ENCODE data around the gene KRT222.

The KRT222 gene

DNA sequence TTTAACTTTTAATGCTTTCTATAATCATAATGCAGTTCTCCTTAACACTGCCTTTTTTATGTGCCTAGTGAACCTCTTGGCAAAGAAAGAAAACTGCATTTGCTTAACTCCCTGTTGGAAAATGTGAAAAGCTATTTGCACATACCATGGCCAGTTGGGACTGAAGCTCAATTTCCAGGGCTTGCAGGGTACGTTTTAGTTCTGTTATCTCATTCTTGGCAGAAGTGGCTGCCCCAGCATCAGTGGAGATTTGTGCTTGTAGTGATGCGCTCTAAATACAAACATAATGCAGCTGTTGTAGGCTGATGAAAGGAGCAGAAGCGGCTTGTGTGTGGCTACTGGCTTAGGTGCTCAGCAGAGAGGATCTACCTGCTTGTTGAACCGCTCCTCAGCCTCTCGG, 34.9 kb upstream of the KRT222 start:
- TF ChIP-seq, protein P1, sequence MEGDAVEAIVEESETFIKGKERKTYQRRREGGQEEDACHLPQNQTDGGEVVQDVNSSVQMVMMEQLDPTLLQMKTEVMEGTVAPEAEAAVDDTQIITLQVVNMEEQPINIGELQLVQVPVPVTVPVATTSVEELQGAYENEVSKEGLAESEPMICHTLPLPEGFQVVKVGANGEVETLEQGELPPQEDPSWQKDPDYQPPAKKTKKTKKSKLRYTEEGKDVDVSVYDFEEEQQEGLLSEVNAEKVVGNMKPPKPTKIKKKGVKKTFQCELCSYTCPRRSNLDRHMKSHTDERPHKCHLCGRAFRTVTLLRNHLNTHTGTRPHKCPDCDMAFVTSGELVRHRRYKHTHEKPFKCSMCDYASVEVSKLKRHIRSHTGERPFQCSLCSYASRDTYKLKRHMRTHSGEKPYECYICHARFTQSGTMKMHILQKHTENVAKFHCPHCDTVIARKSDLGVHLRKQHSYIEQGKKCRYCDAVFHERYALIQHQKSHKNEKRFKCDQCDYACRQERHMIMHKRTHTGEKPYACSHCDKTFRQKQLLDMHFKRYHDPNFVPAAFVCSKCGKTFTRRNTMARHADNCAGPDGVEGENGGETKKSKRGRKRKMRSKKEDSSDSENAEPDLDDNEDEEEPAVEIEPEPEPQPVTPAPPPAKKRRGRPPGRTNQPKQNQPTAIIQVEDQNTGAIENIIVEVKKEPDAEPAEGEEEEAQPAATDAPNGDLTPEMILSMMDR (IDR thresholded peaks at IDR 0.05; ENCODE audit: low read depth, low read length): no peak
- in situ Hi-C loops (cut with HindIII; ENCODE audit: low sequenced_read_pairs): no loop called here
- no peak overlapping the region for H3K4me3 ChIP-seq (ENCODE audit: low read depth, low read length)
- no peak for DNase-seq (ENCODE audit: low read depth, low spot score)

DNA sequence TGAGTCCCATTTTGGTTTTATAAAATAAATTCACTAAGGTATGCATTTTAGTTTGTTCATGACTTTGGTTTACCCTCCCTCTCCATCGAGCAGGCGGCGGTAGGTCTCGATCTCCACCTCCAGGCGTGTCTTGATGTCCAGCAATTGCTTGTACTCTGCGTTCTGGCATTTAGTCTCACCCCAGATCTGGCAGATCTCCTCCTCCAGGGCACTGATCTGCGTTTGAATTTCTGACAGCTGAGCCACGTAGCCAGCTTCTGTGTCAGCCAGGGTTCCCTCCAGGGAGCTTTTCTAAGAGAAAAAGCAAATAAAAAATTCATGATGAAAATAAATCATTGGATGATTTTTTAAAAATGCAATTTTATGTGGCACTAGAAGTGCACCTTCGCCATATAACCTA, 34.4 kb upstream of the KRT222 start:
- in situ Hi-C loops (cut with HindIII; ENCODE audit: low sequenced_read_pairs): no loop called here
- TF ChIP-seq, protein P1 (IDR thresholded peaks at IDR 0.05; ENCODE audit: low read depth, low read length): no peak
- no peak overlapping the region for H3K4me3 ChIP-seq (ENCODE audit: low read depth, low read length)
- DNase-seq (ENCODE audit: low read depth, low spot score): no peak

DNA sequence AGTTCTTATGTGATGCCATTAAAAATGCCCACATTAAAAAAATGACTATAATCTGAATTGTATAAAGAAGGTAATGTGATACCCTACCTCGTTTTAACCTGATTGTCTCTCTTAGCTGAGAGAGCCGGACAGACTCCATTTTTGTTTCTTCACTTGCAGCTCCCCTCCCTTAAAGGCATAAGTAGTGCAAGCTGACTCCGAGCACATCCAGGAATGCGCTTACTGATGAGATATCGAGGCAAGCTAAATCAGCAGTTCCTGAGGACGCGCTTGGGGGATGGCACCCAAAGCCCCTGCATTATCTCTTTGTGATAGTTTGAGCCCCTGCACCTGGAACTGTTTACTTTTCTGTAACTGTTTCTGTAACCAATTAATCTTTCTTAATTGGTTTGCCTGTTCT, 32.3 kb upstream of the KRT222 start:
- TF ChIP-seq, protein P1 (IDR thresholded peaks at IDR 0.05; ENCODE audit: low read depth, low read length): no peak
- DNase-seq (ENCODE audit: low read depth, low spot score): no peak
- in situ Hi-C loops (cut with HindIII; ENCODE audit: low sequenced_read_pairs): no loop called here
- H3K4me3 ChIP-seq (ENCODE audit: low read depth, low read length): no peak overlapping the region

DNA sequence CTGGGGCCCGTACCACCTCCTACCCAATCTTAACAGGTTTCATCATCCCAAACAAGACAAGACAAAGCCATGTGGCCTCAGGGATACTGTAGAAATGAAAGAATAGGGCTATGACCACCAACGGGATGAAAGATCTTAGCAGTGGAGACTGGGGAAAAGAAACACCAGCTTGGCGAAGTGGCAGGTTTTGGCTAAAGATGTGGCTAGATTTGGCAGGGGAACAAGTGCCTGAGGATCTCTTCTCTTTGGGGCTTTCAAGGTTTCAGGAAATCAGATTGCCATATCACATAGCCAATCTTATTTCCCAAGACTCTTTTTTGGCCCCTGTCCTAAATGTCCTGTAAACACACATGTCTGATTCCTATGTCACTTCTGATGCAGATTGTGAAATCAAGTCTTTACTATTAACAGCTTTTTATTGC, 31.7 kb upstream of the KRT222 start:
- H3K4me3 ChIP-seq (ENCODE audit: low read depth, low read length): no peak overlapping the region
- DNase-seq (ENCODE audit: low read depth, low spot score): no peak
- in situ Hi-C loops (cut with HindIII; ENCODE audit: low sequenced_read_pairs): no loop called here
- TF ChIP-seq, protein P1 (IDR thresholded peaks at IDR 0.05; ENCODE audit: low read depth, low read length): no peak

DNA sequence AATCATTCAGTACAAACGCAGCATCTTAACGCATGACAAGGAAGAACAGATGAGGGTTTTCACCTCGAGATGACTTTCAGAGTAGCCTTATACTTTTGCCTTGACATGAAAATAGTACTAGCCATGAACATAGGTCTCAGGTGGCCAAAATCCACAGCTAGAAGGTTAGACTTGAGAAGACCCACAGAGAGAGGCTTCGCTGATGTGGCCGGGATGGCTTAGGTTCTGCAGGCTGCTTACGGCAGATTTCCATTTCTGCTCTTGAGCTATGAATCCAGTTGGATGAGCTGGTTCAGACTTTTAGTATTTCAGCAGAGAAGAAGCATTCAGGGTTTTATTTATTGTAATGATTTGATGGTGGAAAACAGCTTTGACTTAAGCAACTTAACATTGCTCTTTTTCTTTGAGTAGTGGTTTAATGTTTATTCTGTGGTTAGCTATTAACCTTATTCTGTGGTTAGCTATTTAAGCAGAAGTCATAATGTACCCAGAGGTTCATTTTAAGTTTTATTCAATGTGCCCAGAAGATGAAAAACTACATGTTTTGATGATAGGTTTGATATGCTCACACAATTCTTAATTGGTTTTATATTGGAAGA, 31.0 kb upstream of the KRT222 start:
- TF ChIP-seq, protein P1 (IDR thresholded peaks at IDR 0.05; ENCODE audit: low read depth, low read length): no peak
- H3K4me3 ChIP-seq (ENCODE audit: low read depth, low read length): no peak overlapping the region
- DNase-seq (ENCODE audit: low read depth, low spot score): no peak
- in situ Hi-C loops (cut with HindIII; ENCODE audit: low sequenced_read_pairs): no loop called here

DNA sequence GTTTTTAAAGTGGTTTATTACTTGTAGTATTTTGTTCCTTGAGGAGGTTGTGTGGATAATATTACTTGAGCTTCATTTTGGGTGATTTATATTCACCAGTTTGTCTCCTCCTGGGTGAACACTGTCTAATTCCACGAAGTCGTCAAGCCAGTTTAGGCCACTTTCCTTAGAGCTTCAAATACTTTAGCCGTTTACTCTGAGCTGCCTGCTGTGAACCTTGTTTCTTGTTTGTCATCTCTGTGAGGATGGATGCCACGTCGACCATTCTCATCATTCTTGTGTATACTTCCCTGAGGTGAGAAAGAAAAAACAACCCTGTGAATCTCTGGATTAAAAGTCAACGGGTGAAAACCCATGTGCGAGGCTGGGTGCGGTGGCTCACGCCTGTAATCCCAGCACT, 29.6 kb upstream of the KRT222 start:
- in situ Hi-C loops (cut with HindIII; ENCODE audit: low sequenced_read_pairs): no loop called here
- TF ChIP-seq, protein P1 (IDR thresholded peaks at IDR 0.05; ENCODE audit: low read depth, low read length): no peak
- DNase-seq (ENCODE audit: low read depth, low spot score): no peak
- no peak overlapping the region for H3K4me3 ChIP-seq (ENCODE audit: low read depth, low read length)

DNA sequence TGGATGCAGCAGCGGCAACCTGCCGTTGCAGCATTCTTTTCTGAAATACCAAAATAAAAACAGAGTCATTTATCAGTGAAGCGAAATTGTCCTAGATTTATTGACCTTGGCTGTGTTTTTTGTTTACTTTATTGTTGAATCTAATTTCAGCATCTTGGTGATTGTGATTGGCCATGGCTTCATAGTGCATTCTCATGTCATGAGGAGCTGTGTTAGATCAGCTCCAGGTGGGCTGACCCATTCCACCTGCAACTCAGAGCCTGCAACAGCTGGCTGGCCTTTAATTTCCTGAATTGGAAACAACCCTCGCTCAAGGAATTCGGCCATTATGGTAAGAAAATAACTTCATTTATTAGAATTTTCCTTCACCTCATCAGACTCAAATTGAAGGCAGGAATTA, 22.1 kb upstream of the KRT222 start:
- in situ Hi-C loops (cut with HindIII; ENCODE audit: low sequenced_read_pairs): no loop called here
- TF ChIP-seq, protein P1 (IDR thresholded peaks at IDR 0.05; ENCODE audit: low read depth, low read length): no peak
- H3K4me3 ChIP-seq (ENCODE audit: low read depth, low read length): no peak overlapping the region
- DNase-seq (ENCODE audit: low read depth, low spot score): no peak

Data from astrocyte of the spinal cord (primary cell).